SK-N-SH (cell line): ENCODE results near the gene OGFR. TPM values are rescaled to one million over a fixed set of nuclear protein-coding genes. Genes with fewer than 3 reads are reported as not detected.

Source experiments
- CTCF ChIA-PET: fragments of 300-600, 350-600 bp; formaldehyde crosslinking; extraction: SDS; loops from one replicate; lab custom pipeline; 2021; lab: Yijun Ruan, JAX
- POLR2A ChIA-PET: fragments of 350-600 bp; sonication (Branson Sonifier 250); formaldehyde crosslinking; extraction: SDS; loops from one replicate; lab custom pipeline; 2020; ENCODE audit warnings: antibody characterized with exemption, inconsistent platforms; lab: Yijun Ruan, JAX
- DNase-seq: peaks from one replicate; pipeline ENCODE4 v3.0.0; 2012
- H2AFZ ChIP-seq: fragments of 200-600 bp; sonication (generic); 2 replicates; pipeline ENCODE4 v1.8.1; 2016; ENCODE audit warnings: antibody characterized with exemption, mild to moderate bottlenecking, low read depth
- H3F3A ChIP-seq: fragments of 200-600 bp; sonication (generic); replicated peaks from 2 replicates; pipeline ENCODE3; 2016; ENCODE audit warnings: antibody characterized with exemption, mild to moderate bottlenecking; ENCODE audit not compliant: insufficient read depth
- H3K27ac ChIP-seq, 2 experiments: fragments of 200-500 bp in 1 of 2; fragments of 200-600 bp in 1 of 2; sonication (Bioruptor generic) in 1 of 2; sonication (generic), shearing (Covaris generic) in 1 of 2; 2 replicates each; pipeline versions ENCODE4 v1.5.1 to v1.6.1; 2014 to 2016; ENCODE audit warnings: low read depth in 2 of 2, inconsistent platforms in 1 of 2, low read length in 1 of 2, mild to moderate bottlenecking in 1 of 2, mixed read lengths in 1 of 2
- H3K27me3 ChIP-seq: fragments of 200-600 bp; sonication (generic), shearing (Covaris generic); 2 replicates; pipeline ENCODE4 v1.6.1; 2016; ENCODE audit warnings: mixed run types; ENCODE audit not compliant: insufficient read depth
- H3K36me3 ChIP-seq, 2 experiments: fragments of 200-500 bp in 1 of 2; fragments of 200-600 bp in 1 of 2; sonication (Bioruptor generic) in 1 of 2; sonication (generic) in 1 of 2; replicated peaks in 1 of 2; 2 replicates each; pipeline versions ENCODE3 to v1.5.1; 2014 to 2016; ENCODE audit warnings: low read length in 1 of 2, mild to moderate bottlenecking in 1 of 2; ENCODE audit not compliant: insufficient read depth in 2 of 2, control insufficient read depth in 1 of 2
- H3K4me1 ChIP-seq, 2 experiments: fragments of 200-500 bp in 1 of 2; fragments of 200-600 bp in 1 of 2; sonication (Bioruptor generic) in 1 of 2; sonication (generic), shearing (Covaris generic) in 1 of 2; 2 replicates each; pipeline versions ENCODE4 v1.5.1 to v1.6.1; 2014 to 2016; ENCODE audit warnings: low read depth in 1 of 2, low read length in 1 of 2, mixed run types in 1 of 2; ENCODE audit not compliant: insufficient read depth in 2 of 2, control insufficient read depth in 1 of 2
- H3K4me2 ChIP-seq: fragments of 200-600 bp; sonication (generic), shearing (Covaris generic); 2 replicates; pipeline ENCODE4 v1.6.1; 2017; ENCODE audit warnings: mixed run types
- H3K4me3 ChIP-seq, 2 experiments: fragments of 200-500 bp in 1 of 2; fragments of 200-600 bp in 1 of 2; sonication (Bioruptor generic) in 1 of 2; sonication (generic), shearing (Covaris generic) in 1 of 2; 2 replicates each; pipeline versions ENCODE4 v1.5.1 to v1.8.1; 2014 to 2016; ENCODE audit warnings: low read depth in 2 of 2, inconsistent platforms in 1 of 2, low read length in 1 of 2, mild to moderate bottlenecking in 1 of 2, mixed read lengths in 1 of 2, moderate library complexity in 1 of 2
- H3K79me2 ChIP-seq: fragments of 200-600 bp; sonication (generic); 2 replicates; pipeline ENCODE4 v1.8.1; 2017; ENCODE audit warnings: mild to moderate bottlenecking; ENCODE audit not compliant: insufficient read depth
- H3K9ac ChIP-seq: fragments of 200-600 bp; sonication (generic); 2 replicates; pipeline ENCODE4 v1.6.1; 2017; ENCODE audit warnings: mixed run types
- H3K9me2 ChIP-seq: fragments of 200-600 bp; sonication (generic); 2 replicates; pipeline ENCODE4 v1.6.1; 2017; ENCODE audit warnings: mixed run types
- H3K9me3 ChIP-seq: fragments of 200-600 bp; sonication (generic); 2 replicates; pipeline ENCODE4 v1.6.1; 2017; ENCODE audit warnings: mixed run types, mild to moderate bottlenecking, moderate library complexity
- H4K20me1 ChIP-seq: fragments of 200-600 bp; sonication (generic); 2 replicates; pipeline ENCODE4 v1.6.1; 2017; ENCODE audit warnings: mild to moderate bottlenecking, mixed run types; ENCODE audit not compliant: insufficient read depth
- EP300 ChIP-seq, 2 experiments: IDR thresholded peaks; 2 replicates each; pipeline versions ENCODE4 v1.4.0 to v1.6.1; 2012; ENCODE audit warnings: borderline replicate concordance in 1 of 2, low read depth in 1 of 2, low read length in 1 of 2
- GATA2 ChIP-seq: sonication (generic); formaldehyde crosslinking; IDR thresholded peaks from 2 replicates; pipeline ENCODE4 v1.5.0; 2020; ENCODE audit warnings: mild to moderate bottlenecking, missing genetic modification reagents
- NFIC ChIP-seq: IDR thresholded peaks from 2 replicates; pipeline ENCODE4 v1.4.0; 2012; ENCODE audit warnings: borderline replicate concordance
- NRF1 ChIP-seq: IDR thresholded peaks from 2 replicates; pipeline ENCODE4 v1.6.1; 2012; ENCODE audit warnings: low read depth, mild to moderate bottlenecking, low read length
- RCOR1 ChIP-seq: fragments of 150-350 bp; IDR thresholded peaks from 2 replicates; pipeline ENCODE4 v1.6.1; 2017; ENCODE audit warnings: antibody characterized with exemption, low read length
- RFX5 ChIP-seq: IDR thresholded peaks from 2 replicates; pipeline ENCODE4 v1.6.1; 2012; ENCODE audit warnings: mild to moderate bottlenecking, improper control_type of control experiment, low read length
- SIN3A ChIP-seq: IDR thresholded peaks from 2 replicates; pipeline ENCODE4 v1.6.1; 2012; ENCODE audit warnings: low read depth, mild to moderate bottlenecking, low read length, moderate library complexity, borderline replicate concordance
- WGBS: methylation state at CpG from one replicate; pipeline ENCODE4 v1.1.6; 2017; ENCODE audit warnings: low lambda C conversion rate; 5-methylcytosine and 5-hydroxymethylcytosine counted together
- polyA plus RNA-seq, 3 experiments: library from polyadenylated mRNA; depleted of rRNA; stranded (reverse); fragments of >200 nt; gene quantifications; 2 replicates each; pipeline ENCODE4 v1.2.3, GENCODE V29; 2012
- TF ChIP-seq, protein P1 (sequence below): IDR thresholded peaks from 2 replicates; pipeline ENCODE4 v1.4.0; 2012; ENCODE audit warnings: low read depth, borderline replicate concordance
- TF ChIP-seq, protein P2 (sequence below): IDR thresholded peaks from 2 replicates; pipeline ENCODE4 v1.4.0; 2012; ENCODE audit warnings: low read depth, borderline replicate concordance
- TF ChIP-seq, protein P3 (sequence below): IDR thresholded peaks from 2 replicates; pipeline ENCODE4 v1.6.1; 2012; ENCODE audit warnings: mild to moderate bottlenecking, low read depth, low read length, moderate library complexity
- TF ChIP-seq, protein P4 (sequence below): fragments of 200-600 bp; sonication (generic); IDR thresholded peaks from 2 replicates; pipeline ENCODE4 v1.6.1; 2017; ENCODE audit warnings: antibody characterized with exemption, mild to moderate bottlenecking, moderate library complexity
- TF ChIP-seq, protein P5 (sequence below): IDR thresholded peaks from 2 replicates; pipeline ENCODE4; 2012

Gene OGFR
- polyA plus RNA-seq, 1 of the 3 experiments (the other 2 are of a cell fraction) = 60.8 TPM

DNA sequence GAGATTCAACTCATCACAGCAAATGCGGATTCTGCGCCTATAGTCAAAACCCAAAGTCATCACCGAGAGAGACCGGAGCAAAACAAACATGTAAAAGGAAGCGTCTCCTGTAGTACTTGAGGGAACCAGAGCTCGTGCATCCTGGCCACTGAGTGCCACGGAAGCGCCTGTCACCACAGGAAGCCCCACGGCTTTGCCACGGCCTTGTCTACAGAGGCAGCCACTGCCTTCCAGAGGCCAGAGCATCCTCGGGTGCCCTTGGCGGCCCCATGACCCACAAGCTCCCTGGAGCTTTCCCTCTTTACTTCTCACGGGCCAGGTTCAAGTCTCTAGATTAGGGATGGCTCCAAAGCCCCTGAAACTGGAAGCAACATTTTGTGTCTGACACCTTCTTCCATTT lies 49.5 kb downstream of the OGFR start:
- Histone ChIP-seq H3K9me2 (no peaks in the 10 kb centered on the region), H2AFZ (no peak overlapping the region), H3K9ac (no peak overlapping the region), H3K36me3 (peaks cover 16 to 55% of the 10 kb centered on the region in 2 experiments), H3F3A (no peaks in the 10 kb centered on the region), H3K27me3 (no peaks in the 10 kb centered on the region), H4K20me1 (peaks cover 10% of the 10 kb centered on the region), H3K4me1 (peaks cover 0 to 1% of the 10 kb centered on the region in 2 experiments; a peak in 1 of 4 replicates), H3K4me3 (no peak overlapping the region), H3K27ac (no peak overlapping the region), H3K9me3 (no peaks in the 10 kb centered on the region), H3K4me2 (no peak overlapping the region), H3K79me2 (peaks cover 52% of the 10 kb centered on the region)
- DNase-seq = no peak
- CTCF ChIA-PET = interaction anchor here (1.2 to 2.4 kb wide), 2 partner anchors 31 to 47 kb away, joined by 3 to 8 read pairs; no protein-coding TSS in a partner anchor
- WGBS = 98% methylated on average over 12 of the region's 13 CpGs
- POLR2A ChIA-PET = interaction anchor here (0.6 kb wide), 1 partner anchor 10 kb away, joined by 3 read pairs; no protein-coding TSS in a partner anchor
- TF ChIP-seq RFX5 (no peak), GATA2 (no peak), RCOR1 (no peak), NRF1 (no peak), NFIC (no peak), EP300 (IDR thresholded peaks at IDR 0.05; ENCODE audit: borderline replicate concordance in 1 of 2, low read depth in 1 of 2, low read length in 1 of 2) (no peak)
- TF ChIP-seq, protein P1, sequence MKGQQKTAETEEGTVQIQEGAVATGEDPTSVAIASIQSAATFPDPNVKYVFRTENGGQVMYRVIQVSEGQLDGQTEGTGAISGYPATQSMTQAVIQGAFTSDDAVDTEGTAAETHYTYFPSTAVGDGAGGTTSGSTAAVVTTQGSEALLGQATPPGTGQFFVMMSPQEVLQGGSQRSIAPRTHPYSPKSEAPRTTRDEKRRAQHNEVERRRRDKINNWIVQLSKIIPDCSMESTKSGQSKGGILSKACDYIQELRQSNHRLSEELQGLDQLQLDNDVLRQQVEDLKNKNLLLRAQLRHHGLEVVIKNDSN = no peak
- TF ChIP-seq, protein P2, sequence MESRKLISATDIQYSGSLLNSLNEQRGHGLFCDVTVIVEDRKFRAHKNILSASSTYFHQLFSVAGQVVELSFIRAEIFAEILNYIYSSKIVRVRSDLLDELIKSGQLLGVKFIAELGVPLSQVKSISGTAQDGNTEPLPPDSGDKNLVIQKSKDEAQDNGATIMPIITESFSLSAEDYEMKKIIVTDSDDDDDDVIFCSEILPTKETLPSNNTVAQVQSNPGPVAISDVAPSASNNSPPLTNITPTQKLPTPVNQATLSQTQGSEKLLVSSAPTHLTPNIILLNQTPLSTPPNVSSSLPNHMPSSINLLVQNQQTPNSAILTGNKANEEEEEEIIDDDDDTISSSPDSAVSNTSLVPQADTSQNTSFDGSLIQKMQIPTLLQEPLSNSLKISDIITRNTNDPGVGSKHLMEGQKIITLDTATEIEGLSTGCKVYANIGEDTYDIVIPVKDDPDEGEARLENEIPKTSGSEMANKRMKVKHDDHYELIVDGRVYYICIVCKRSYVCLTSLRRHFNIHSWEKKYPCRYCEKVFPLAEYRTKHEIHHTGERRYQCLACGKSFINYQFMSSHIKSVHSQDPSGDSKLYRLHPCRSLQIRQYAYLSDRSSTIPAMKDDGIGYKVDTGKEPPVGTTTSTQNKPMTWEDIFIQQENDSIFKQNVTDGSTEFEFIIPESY = no peak

DNA sequence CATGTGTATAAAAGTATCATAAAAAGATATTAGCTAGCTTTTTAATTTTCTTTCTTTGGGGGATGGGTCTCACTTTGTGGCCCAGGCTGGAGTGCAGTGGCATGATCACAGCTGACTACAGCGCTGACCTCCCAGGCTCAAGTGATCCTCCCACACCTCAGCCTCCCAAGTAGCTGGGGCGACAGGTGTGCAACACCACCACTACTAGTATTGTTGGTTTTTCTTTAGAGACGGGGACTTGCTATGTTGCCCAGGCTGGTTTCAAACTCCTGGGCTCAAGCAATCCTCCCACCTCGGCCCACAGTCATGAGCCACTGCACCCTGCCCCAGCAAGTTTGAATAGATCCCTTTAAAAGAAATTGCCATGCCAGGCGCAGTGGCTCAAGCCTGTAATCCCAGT lies 50.5 kb downstream of the OGFR start:
- Histone ChIP-seq H2AFZ (no peak overlapping the region), H3K27ac (no peak overlapping the region), H3K4me2 (no peak overlapping the region), H4K20me1 (peaks cover 20% of the 10 kb centered on the region), H3K4me3 (no peak overlapping the region), H3K79me2 (peaks cover 60% of the 10 kb centered on the region), H3F3A (no peaks in the 10 kb centered on the region), H3K36me3 (peaks cover 16 to 55% of the 10 kb centered on the region in 2 experiments), H3K4me1 (peaks cover 8 to 9% of the 10 kb centered on the region in 2 experiments; a peak in 3 of 4 replicates), H3K27me3 (no peaks in the 10 kb centered on the region), H3K9me2 (no peaks in the 10 kb centered on the region), H3K9me3 (no peaks in the 10 kb centered on the region), H3K9ac (no peak overlapping the region)
- ChIA-PET CTCF (interaction anchor here (0.8 to 2.4 kb wide), 4 partner anchors 13 to 46 kb away, joined by 3 to 8 read pairs (median 4); no protein-coding TSS in a partner anchor), POLR2A (no interaction called here)
- DNase-seq = no peak
- WGBS = 96% methylated on average over 5 of the region's 5 CpGs
- TF ChIP-seq, protein P3, sequence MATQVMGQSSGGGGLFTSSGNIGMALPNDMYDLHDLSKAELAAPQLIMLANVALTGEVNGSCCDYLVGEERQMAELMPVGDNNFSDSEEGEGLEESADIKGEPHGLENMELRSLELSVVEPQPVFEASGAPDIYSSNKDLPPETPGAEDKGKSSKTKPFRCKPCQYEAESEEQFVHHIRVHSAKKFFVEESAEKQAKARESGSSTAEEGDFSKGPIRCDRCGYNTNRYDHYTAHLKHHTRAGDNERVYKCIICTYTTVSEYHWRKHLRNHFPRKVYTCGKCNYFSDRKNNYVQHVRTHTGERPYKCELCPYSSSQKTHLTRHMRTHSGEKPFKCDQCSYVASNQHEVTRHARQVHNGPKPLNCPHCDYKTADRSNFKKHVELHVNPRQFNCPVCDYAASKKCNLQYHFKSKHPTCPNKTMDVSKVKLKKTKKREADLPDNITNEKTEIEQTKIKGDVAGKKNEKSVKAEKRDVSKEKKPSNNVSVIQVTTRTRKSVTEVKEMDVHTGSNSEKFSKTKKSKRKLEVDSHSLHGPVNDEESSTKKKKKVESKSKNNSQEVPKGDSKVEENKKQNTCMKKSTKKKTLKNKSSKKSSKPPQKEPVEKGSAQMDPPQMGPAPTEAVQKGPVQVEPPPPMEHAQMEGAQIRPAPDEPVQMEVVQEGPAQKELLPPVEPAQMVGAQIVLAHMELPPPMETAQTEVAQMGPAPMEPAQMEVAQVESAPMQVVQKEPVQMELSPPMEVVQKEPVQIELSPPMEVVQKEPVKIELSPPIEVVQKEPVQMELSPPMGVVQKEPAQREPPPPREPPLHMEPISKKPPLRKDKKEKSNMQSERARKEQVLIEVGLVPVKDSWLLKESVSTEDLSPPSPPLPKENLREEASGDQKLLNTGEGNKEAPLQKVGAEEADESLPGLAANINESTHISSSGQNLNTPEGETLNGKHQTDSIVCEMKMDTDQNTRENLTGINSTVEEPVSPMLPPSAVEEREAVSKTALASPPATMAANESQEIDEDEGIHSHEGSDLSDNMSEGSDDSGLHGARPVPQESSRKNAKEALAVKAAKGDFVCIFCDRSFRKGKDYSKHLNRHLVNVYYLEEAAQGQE = no peak
- TF ChIP-seq, protein P4, sequence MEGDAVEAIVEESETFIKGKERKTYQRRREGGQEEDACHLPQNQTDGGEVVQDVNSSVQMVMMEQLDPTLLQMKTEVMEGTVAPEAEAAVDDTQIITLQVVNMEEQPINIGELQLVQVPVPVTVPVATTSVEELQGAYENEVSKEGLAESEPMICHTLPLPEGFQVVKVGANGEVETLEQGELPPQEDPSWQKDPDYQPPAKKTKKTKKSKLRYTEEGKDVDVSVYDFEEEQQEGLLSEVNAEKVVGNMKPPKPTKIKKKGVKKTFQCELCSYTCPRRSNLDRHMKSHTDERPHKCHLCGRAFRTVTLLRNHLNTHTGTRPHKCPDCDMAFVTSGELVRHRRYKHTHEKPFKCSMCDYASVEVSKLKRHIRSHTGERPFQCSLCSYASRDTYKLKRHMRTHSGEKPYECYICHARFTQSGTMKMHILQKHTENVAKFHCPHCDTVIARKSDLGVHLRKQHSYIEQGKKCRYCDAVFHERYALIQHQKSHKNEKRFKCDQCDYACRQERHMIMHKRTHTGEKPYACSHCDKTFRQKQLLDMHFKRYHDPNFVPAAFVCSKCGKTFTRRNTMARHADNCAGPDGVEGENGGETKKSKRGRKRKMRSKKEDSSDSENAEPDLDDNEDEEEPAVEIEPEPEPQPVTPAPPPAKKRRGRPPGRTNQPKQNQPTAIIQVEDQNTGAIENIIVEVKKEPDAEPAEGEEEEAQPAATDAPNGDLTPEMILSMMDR = no peak
- TF ChIP-seq, protein P2 = no peak
- TF ChIP-seq RFX5 (no peak), SIN3A (no peak)
- TF ChIP-seq, protein P5, sequence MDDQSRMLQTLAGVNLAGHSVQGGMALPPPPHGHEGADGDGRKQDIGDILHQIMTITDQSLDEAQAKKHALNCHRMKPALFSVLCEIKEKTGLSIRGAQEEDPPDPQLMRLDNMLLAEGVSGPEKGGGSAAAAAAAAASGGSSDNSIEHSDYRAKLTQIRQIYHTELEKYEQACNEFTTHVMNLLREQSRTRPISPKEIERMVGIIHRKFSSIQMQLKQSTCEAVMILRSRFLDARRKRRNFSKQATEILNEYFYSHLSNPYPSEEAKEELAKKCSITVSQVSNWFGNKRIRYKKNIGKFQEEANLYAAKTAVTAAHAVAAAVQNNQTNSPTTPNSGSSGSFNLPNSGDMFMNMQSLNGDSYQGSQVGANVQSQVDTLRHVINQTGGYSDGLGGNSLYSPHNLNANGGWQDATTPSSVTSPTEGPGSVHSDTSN = no peak
